ENCODE data around the gene FCHSD2.

DNA sequence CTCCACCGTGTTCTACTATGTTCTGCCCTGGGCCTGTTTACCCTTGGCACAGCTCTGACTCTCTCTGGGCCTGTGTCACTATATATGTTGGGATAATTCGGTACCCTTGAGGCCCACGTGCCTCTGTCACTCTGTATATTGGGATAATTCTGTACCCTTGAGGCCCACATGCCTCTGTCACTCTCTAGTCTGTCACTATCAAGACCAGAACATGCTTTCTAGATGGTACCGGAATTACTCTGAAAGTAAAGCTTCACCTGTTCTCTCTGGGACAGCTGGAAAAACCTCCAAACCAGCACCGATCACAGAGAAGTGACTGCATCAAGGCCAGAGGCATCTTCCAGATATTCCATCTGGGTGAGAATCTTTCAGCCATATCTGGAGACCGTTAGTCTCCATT lies 9.3 kb upstream of the FCHSD2 start:
- TF ChIP-seq POLR2A (IDR thresholded peaks at IDR 0.05) (no peak), CTCF (IDR thresholded peaks at IDR 0.05) (no peak)

Data from lower leg skin (tissue), 3 donors.